SU-DHL-6 (cell line): ENCODE results near the gene SSX2IP.

ENCODE experiments used
- H2AFZ ChIP-seq: fragments of 200-600 bp; sonication (generic); 2 replicates; pipeline ENCODE4 v1.6.1; 2014; ENCODE audit warnings: low read depth, mild to moderate bottlenecking, moderate library complexity, mixed read lengths, antibody characterized with exemption, low read length; ENCODE audit not compliant: severe bottlenecking
- H3F3A ChIP-seq: fragments of 200-600 bp; shearing (Covaris generic); 2 replicates; pipeline ENCODE4 v1.6.0; 2016; ENCODE audit warnings: antibody characterized with exemption, mild to moderate bottlenecking; ENCODE audit not compliant: insufficient read depth
- H3K27ac ChIP-seq: fragments of 200-600 bp; sonication (generic); 2 replicates; pipeline ENCODE4 v1.5.1; 2016; ENCODE audit warnings: low read depth, mild to moderate bottlenecking, low read length, moderate library complexity, mixed read lengths
- H3K27me3 ChIP-seq: fragments of 200-600 bp; sonication (generic), shearing (Covaris generic); 2 replicates; pipeline ENCODE4 v1.6.0; 2014; ENCODE audit warnings: mild to moderate bottlenecking, low read length
- H3K36me3 ChIP-seq: fragments of 200-600 bp; sonication (generic); 2 replicates; pipeline ENCODE4 v1.6.1; 2014; ENCODE audit warnings: mild to moderate bottlenecking, low read length, mixed read lengths
- H3K4me2 ChIP-seq: fragments of 300-600, 200-600 bp; shearing (Covaris generic), sonication (generic); 2 replicates; pipeline ENCODE4 v1.6.0; 2014; ENCODE audit warnings: low read length, low read depth, mild to moderate bottlenecking; ENCODE audit not compliant: poor library complexity, severe bottlenecking
- H3K4me3 ChIP-seq: fragments of 200-600 bp; sonication (generic); 2 replicates; pipeline ENCODE4 v1.5.1; 2014; ENCODE audit warnings: antibody characterized with exemption, low read length, mild to moderate bottlenecking, mixed read lengths; ENCODE audit not compliant: insufficient read depth, poor library complexity, severe bottlenecking
- H3K79me2 ChIP-seq: fragments of 200-600 bp; sonication (generic); 2 replicates; pipeline ENCODE4 v1.6.1; 2014; ENCODE audit warnings: mild to moderate bottlenecking, low read length, moderate library complexity; ENCODE audit not compliant: insufficient read depth
- H3K9ac ChIP-seq: fragments of 200-600 bp; sonication (generic); 2 replicates; pipeline ENCODE4 v1.7.0; 2014; ENCODE audit warnings: mild to moderate bottlenecking, low read length
- H3K9me2 ChIP-seq: fragments of 200-600 bp; sonication (generic); replicated peaks from 2 replicates; pipeline ENCODE4 v1.6.1; 2014; ENCODE audit warnings: low read length; ENCODE audit not compliant: insufficient read depth
- H3K9me3 ChIP-seq: fragments of 200-600 bp; sonication (generic); 2 replicates; pipeline ENCODE4 v1.6.1; 2014; ENCODE audit warnings: low read length, mixed read lengths; ENCODE audit not compliant: insufficient read depth
- H4K20me1 ChIP-seq: fragments of 200-600 bp; sonication (generic); 2 replicates; pipeline ENCODE4 v1.6.1; 2014; ENCODE audit warnings: low read depth, mild to moderate bottlenecking, antibody characterized with exemption, low read length, moderate library complexity, mixed read lengths
- CTCF ChIP-seq: fragments of 200-600 bp; sonication (generic); IDR thresholded peaks from one replicate; pipeline ENCODE4 v1.5.1; 2017; ENCODE audit warnings: antibody characterized with exemption, mild to moderate bottlenecking, low read length, moderate library complexity; ENCODE audit not compliant: insufficient read depth, poor library complexity, severe bottlenecking
- EZH2phosphoT487 ChIP-seq: fragments of 200-600 bp; sonication (generic), shearing (Covaris generic); conservative IDR thresholded peaks from 2 replicates; pipeline ENCODE4 v1.6.1; 2018; ENCODE audit warnings: mild to moderate bottlenecking, antibody characterized with exemption, low read length, moderate library complexity, mixed read lengths

The SSX2IP gene

DNA sequence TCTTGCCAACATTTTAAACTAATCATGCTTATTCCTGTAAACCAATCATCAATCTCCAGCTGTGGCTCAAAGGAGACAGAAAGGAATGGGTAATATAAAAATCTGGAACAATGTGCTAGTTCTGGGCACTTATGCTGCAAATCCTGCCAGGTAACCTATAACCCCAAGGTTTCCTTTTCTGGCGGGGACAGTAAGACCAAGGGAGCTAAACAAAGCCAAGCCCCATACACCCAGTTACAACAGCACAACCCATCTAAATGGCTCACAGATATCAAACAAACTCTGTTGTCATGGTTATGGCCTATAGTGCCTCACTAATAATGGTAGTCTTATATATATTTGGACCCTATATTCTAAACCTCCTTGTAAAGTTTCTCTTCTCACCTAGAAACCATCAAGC, 79.2 kb downstream of the SSX2IP start:
- Histone ChIP-seq H3K9ac (no peak overlapping the region), H3K36me3 (no peaks in the 10 kb centered on the region), H3K27me3 (no peaks in the 10 kb centered on the region), H3K27ac (no peak overlapping the region), H3K9me3 (peaks cover 16% of the 10 kb centered on the region; the same call in 1 of the 2 replicates), H3K79me2 (no peaks in the 10 kb centered on the region), H4K20me1 (no peaks in the 10 kb centered on the region), H3K4me3 (no peak overlapping the region), H3K4me2 (no peak overlapping the region), H2AFZ (no peak overlapping the region), H3K9me2 (no peaks in the 10 kb centered on the region), H3F3A (no peaks in the 10 kb centered on the region)
- TF ChIP-seq CTCF (no peak), EZH2phosphoT487 (no peak)

DNA sequence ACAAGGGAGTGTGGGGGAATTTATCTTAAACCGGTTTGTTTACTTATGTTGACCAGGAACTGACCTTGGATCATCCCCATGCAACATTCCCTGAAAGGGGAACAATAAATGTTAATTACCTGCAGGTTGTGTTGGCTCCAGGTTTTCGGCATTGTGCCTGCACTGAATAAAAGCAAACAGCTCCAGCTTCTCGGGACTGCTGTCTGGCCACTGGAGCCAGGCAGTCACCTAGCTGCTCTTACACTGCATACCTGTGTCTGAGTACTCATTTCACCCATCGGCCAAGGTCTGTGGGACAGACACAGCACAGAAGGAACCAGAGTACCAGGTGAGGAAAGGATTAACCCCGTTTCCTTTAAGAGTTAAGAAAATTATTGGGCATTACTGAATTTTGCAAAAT, 83.3 kb downstream of the SSX2IP start:
- Histone ChIP-seq H4K20me1 (no peaks in the 10 kb centered on the region), H3K4me3 (no peak overlapping the region), H3K9me3 (peaks cover 22% of the 10 kb centered on the region), H3K36me3 (no peaks in the 10 kb centered on the region), H3K9ac (no peak overlapping the region), H3K4me2 (no peak overlapping the region), H3K9me2 (no peaks in the 10 kb centered on the region), H3K27ac (no peak overlapping the region), H3K79me2 (no peaks in the 10 kb centered on the region), H3K27me3 (no peaks in the 10 kb centered on the region), H2AFZ (no peak overlapping the region), H3F3A (no peaks in the 10 kb centered on the region)
- TF ChIP-seq CTCF = no peak
- TF ChIP-seq EZH2phosphoT487 = no peak

DNA sequence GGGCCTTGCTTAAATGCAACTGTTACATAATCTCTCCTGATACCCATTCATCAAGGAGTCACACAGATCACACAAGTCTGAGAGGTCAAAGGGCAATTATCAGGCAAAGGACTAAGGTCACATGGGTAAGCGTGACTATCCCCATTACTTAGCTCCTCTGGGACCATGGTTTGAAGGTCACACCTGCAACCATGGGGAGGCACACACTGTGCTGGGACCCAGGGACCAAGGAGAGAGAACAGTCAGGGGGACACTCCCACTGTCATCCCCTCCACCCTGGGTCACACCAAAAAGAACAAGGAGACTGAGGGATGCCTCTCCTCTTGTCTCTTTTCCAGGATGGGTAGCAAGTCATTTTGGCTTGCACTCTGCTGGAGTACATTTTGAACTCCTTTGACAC, 85.1 kb downstream of the SSX2IP start:
- Histone ChIP-seq H3K27ac (no peak overlapping the region), H3K9ac (no peak overlapping the region), H3K36me3 (no peaks in the 10 kb centered on the region), H3K79me2 (no peaks in the 10 kb centered on the region), H3K4me2 (no peak overlapping the region), H2AFZ (no peak overlapping the region), H3K9me3 (peaks cover 22% of the 10 kb centered on the region), H3F3A (no peaks in the 10 kb centered on the region), H4K20me1 (no peaks in the 10 kb centered on the region), H3K4me3 (no peak overlapping the region), H3K27me3 (no peaks in the 10 kb centered on the region), H3K9me2 (no peaks in the 10 kb centered on the region)
- TF ChIP-seq EZH2phosphoT487 (no peak), CTCF (no peak)
